ENCODE data around the gene CYP21A2.
"Not testable (repeated sequence)": the region's sequence is repeated elsewhere in the genome, so short reads cannot be mapped to it uniquely, and the experiment has no call there.

DNA sequence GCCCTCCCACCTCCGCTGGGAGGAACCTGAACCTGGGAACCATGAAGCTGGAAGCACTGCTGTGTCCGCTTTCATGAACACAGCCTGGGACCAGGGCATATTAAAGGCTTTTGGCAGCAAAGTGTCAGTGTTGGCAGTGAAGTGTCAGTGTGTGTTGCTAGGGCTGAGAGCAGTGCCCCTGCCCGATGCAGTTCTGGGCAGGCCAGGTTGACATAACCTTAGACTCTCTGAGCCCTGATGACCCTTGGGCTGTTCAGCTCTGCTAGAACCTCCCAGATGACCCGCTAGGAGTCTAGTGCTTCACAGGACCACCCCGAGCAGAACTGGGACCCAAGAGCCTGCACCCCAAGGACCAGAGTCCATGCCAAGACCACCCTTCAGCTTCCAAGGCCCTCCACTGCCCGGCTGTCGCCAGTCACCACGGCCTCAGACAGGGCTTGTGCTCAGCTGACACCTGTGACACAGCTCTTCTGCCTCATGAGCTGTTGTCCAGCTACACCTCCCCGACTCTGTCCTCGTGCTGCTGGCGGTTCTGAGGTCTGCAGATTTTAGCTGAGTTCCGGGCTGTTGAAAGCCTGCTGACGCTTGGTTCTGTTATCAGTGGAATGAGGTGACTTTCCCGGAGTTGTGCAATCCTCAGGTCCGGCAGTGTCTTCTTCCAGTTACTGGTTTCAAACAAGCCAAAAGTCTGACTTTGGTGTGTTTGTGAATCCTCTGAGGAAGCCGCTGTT lies 2.8 kb upstream of the CYP21A2 start:
- not testable (repeated sequence) for TF ChIP-seq POLR2A (IDR thresholded peaks at IDR 0.05; ENCODE audit: low read length); GATA1 (IDR thresholded peaks at IDR 0.05; ENCODE audit: low read depth, low read length)
